ENCODE measurements around the gene SELENOW. TPM values are rescaled to one million over a fixed set of nuclear protein-coding genes. Genes with fewer than 3 reads are reported as not detected.

SELENOW gene
- total and polyA plus RNA-seq, 2 donors (not counting 3 experiments of a cell fraction or from before 2014, with no cell fraction given), result 316 to 613 TPM

DNA sequence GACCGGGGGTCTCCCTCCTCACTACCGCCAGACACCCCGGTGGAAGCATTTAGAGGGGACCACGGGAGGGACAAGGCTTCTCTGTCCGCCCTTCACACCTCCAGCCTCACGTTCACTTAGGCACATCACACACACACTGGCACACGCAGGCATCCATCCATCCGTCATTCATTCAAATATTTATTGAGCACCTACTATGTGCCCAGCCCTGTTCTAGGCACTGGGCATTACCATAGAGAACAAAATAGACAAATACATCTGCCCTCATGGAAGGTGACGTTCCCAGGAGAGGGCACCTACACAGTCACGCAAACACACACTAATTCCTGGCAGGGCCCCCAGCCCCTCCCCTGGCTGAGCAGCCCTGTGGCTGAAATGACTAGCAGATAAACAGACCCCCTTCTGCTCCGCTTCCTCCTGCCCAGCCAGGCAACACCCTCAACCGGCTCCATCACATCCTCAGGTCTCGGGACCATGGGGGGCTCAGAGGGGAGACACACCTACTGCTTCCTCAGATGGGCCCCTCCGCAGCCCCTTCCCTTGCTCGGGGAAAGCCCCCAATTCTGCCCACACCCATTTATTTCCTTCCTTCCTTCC lies 36.9 kb upstream of the SELENOW start:
- TF ChIP-seq, protein P1, sequence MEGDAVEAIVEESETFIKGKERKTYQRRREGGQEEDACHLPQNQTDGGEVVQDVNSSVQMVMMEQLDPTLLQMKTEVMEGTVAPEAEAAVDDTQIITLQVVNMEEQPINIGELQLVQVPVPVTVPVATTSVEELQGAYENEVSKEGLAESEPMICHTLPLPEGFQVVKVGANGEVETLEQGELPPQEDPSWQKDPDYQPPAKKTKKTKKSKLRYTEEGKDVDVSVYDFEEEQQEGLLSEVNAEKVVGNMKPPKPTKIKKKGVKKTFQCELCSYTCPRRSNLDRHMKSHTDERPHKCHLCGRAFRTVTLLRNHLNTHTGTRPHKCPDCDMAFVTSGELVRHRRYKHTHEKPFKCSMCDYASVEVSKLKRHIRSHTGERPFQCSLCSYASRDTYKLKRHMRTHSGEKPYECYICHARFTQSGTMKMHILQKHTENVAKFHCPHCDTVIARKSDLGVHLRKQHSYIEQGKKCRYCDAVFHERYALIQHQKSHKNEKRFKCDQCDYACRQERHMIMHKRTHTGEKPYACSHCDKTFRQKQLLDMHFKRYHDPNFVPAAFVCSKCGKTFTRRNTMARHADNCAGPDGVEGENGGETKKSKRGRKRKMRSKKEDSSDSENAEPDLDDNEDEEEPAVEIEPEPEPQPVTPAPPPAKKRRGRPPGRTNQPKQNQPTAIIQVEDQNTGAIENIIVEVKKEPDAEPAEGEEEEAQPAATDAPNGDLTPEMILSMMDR (IDR thresholded peaks at IDR 0.05; ENCODE audit: extremely low read depth in 1 of 2, insufficient read depth in 1 of 2, low read depth in 1 of 2, low read length in 2 of 2), result no peak
- no peak for TF ChIP-seq FOS (IDR thresholded peaks at IDR 0.05; ENCODE audit: borderline replicate concordance, insufficient read depth, low read length)
- Histone ChIP-seq H3K4me1 (ENCODE audit: control insufficient read depth, extremely low read depth, insufficient read depth, low read length) (peaks cover 19% of the 10 kb centered on the region), H3K9me1 (replicated peaks; ENCODE audit: control insufficient read depth, extremely low read depth, insufficient read depth, low read length) (no peaks in the 10 kb centered on the region), H3K9me3 (replicated peaks; ENCODE audit: control insufficient read depth, insufficient read depth, low read length) (no peaks in the 10 kb centered on the region), H2AFZ (ENCODE audit: low read depth, low read length) (no peak overlapping the region), H3K27ac (ENCODE audit: insufficient read depth, low read depth, low read length) (peak overlapping the region; percentile 16), H3K4me2 (ENCODE audit: insufficient read depth, low read length) (no peak overlapping the region), H3K36me3 (ENCODE audit: control insufficient read depth in 2 of 2, extremely low read depth in 1 of 2, insufficient read depth in 2 of 2, low read length in 2 of 2) (peaks cover 3 to 24% of the 10 kb centered on the region in 2 experiments), H3K4me3 (replicated peaks in 1 of 3; ENCODE audit: insufficient read depth in 1 of 3, low read depth in 1 of 3, low read length in 3 of 3) (no peak overlapping the region), H3K9ac (replicated peaks; ENCODE audit: extremely low read depth, insufficient read depth, low read length) (no peak overlapping the region), H3K27me3 (ENCODE audit: control insufficient read depth in 2 of 2, insufficient read depth in 2 of 2, low read length in 2 of 2) (no peaks in the 10 kb centered on the region), H4K20me1 (replicated peaks; ENCODE audit: control insufficient read depth, extremely low read depth, insufficient read depth, low read length) (no peaks in the 10 kb centered on the region), H3K79me2 (ENCODE audit: control insufficient read depth, insufficient read depth, low read length) (peaks cover 9% of the 10 kb centered on the region)
- DNase-seq (ENCODE audit: low read depth, low spot score) (peak; percentile 20), FAIRE-seq (no peak)
- dilution Hi-C loops (cut with MboI; ENCODE audit: extremely low pct_ligation_motif_present, low sequenced_read_pairs) (no loop called here), intact Hi-C loops (cut with micrococcal nuclease) (no loop called here)
- ChIA-PET CTCF (interaction anchor here (1.7 to 4.5 kb wide), 2 partner anchors 23 to 28 kb away, joined by 10 to 54 read pairs; partner anchors contain the start of gene EHD2), POLR2A (no interaction called here)
- no TSS peak for BruUV-seq (replicated peaks)

DNA sequence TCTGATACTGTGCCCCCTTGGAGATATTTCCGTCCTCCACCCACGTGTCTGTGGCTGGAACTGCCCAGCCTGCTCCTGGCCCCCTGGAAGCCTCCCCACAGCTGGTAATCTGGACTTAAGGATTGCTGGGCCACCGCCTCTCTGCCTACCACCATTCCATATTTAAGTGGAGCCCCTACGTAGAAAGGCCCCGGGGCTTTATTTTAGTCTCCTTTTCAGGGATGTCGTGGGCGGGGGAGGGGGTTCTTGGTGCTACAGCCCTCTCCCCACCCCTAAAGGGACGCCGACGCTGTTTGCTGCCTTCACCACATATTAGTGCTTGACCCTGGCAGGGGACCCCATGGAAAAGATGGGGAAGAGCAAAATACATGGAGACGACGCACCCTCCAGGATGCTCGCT lies 35.9 kb upstream of the SELENOW start:
- ChIA-PET POLR2A (interaction anchor here (0.5 to 1.5 kb wide), 2 partner anchors 18 to 29 kb away, joined by 4 to 8 read pairs; partner anchors contain the start of gene EHD2), CTCF (interaction anchor here (0.7 to 8.7 kb wide), 15 partner anchors 8 to 306 kb away, joined by 3 to 258 read pairs (median 5); partner anchors contain the start of genes EHD2 and KPTN)
- intact Hi-C loops (cut with micrococcal nuclease) (loop anchor here (1.0 kb wide), 3 partner anchors 13 to 227 kb away; partner anchors contain the start of genes EHD2 and NAPA), dilution Hi-C loops (cut with MboI; ENCODE audit: extremely low pct_ligation_motif_present, low sequenced_read_pairs) (no loop called here)
- H3K9ac ChIP-seq (replicated peaks; ENCODE audit: extremely low read depth, insufficient read depth, low read length), result peak overlapping the region; percentile 77
- H3K27ac ChIP-seq (ENCODE audit: insufficient read depth, low read depth, low read length), result peak overlapping the region; percentile 98
- H3K4me3 ChIP-seq (replicated peaks in 1 of 3; ENCODE audit: insufficient read depth in 1 of 3, low read depth in 1 of 3, low read length in 3 of 3), result no peak overlapping the region
- peak overlapping the region; percentile 57 for H2AFZ ChIP-seq (ENCODE audit: low read depth, low read length)
- H3K27me3 ChIP-seq (ENCODE audit: control insufficient read depth in 2 of 2, insufficient read depth in 2 of 2, low read length in 2 of 2), result no peaks in the 10 kb centered on the region
- peaks cover 17% of the 10 kb centered on the region for H3K79me2 ChIP-seq (ENCODE audit: control insufficient read depth, insufficient read depth, low read length)
- H3K9me3 ChIP-seq (replicated peaks; ENCODE audit: control insufficient read depth, insufficient read depth, low read length), result no peaks in the 10 kb centered on the region
- peaks cover 9 to 25% of the 10 kb centered on the region in 2 experiments for H3K36me3 ChIP-seq (ENCODE audit: control insufficient read depth in 2 of 2, extremely low read depth in 1 of 2, insufficient read depth in 2 of 2, low read length in 2 of 2)
- H3K4me2 ChIP-seq (ENCODE audit: insufficient read depth, low read length), result peak overlapping the region; percentile 70
- no peak for TF ChIP-seq JUN (IDR thresholded peaks at IDR 0.05; ENCODE audit: borderline replicate concordance, insufficient read depth, insufficient read length, low read depth)
- TF ChIP-seq, protein P2, sequence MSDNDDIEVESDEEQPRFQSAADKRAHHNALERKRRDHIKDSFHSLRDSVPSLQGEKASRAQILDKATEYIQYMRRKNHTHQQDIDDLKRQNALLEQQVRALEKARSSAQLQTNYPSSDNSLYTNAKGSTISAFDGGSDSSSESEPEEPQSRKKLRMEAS (IDR thresholded peaks at IDR 0.05; ENCODE audit: insufficient read depth, insufficient read length), result peak; percentile 18
- peaks cover 21% of the 10 kb centered on the region for H3K4me1 ChIP-seq (ENCODE audit: control insufficient read depth, extremely low read depth, insufficient read depth, low read length)
- no peaks in the 10 kb centered on the region for H4K20me1 ChIP-seq (replicated peaks; ENCODE audit: control insufficient read depth, extremely low read depth, insufficient read depth, low read length)
- no peaks in the 10 kb centered on the region for H3K9me1 ChIP-seq (replicated peaks; ENCODE audit: control insufficient read depth, extremely low read depth, insufficient read depth, low read length)
- DNase-seq (ENCODE audit: low read depth, low spot score) (no peak), FAIRE-seq (peak; percentile 37)
- TSS peak; percentile 46 for BruUV-seq (replicated peaks)

Data from endothelial cell of umbilical vein (primary cell).